HepG2 (cell line): ENCODE measurements around the gene SLU7. TPM values are rescaled to one million over a fixed set of nuclear protein-coding genes. Genes with fewer than 3 reads are reported as not detected.

ENCODE experiments used
- CBFB ChIP-seq: sonication (generic); formaldehyde crosslinking; IDR thresholded peaks from 2 replicates; pipeline ENCODE4 v1.4.0; 2020; ENCODE audit warnings: missing genetic modification reagents
- CREM ChIP-seq, 2 experiments: sonication (generic) in 1 of 2; formaldehyde crosslinking in 1 of 2; IDR thresholded peaks; 2 replicates each; pipeline versions ENCODE4 v1.4.0 to v1.6.1; 2016 to 2020; ENCODE audit warnings: antibody characterized with exemption in 1 of 2, mild to moderate bottlenecking in 1 of 2, missing genetic modification reagents in 1 of 2
- DR1 ChIP-seq: sonication (generic); formaldehyde crosslinking; IDR thresholded peaks from 2 replicates; pipeline ENCODE4 v1.8.0; 2021; ENCODE audit warnings: mild to moderate bottlenecking, missing genetic modification reagents, inconsistent platforms
- GATAD1 ChIP-seq: IDR thresholded peaks from 2 replicates; pipeline ENCODE4 v1.6.1; 2016; ENCODE audit warnings: missing genetic modification reagents, missing compliant biosample characterization
- KLF15 ChIP-seq: sonication (generic); formaldehyde crosslinking; IDR thresholded peaks from 2 replicates; pipeline ENCODE4 v1.8.1; 2023; ENCODE audit warnings: borderline replicate concordance, mild to moderate bottlenecking, inconsistent platforms, missing genetic modification reagents, mixed read lengths
- POLR2AphosphoS5 ChIP-seq: IDR thresholded peaks from 2 replicates; pipeline ENCODE4 v1.6.1; 2012; ENCODE audit warnings: low read depth, low read length
- SMAD1 ChIP-seq: sonication (generic); formaldehyde crosslinking; IDR thresholded peaks from 2 replicates; pipeline ENCODE4 v1.4.0; 2020; ENCODE audit warnings: missing genetic modification reagents, low read depth, mild to moderate bottlenecking, borderline replicate concordance
- SNAI1 ChIP-seq: sonication (generic); formaldehyde crosslinking; IDR thresholded peaks from 2 replicates; pipeline ENCODE4 v1.5.0; 2020; ENCODE audit warnings: mild to moderate bottlenecking, missing genetic modification reagents, borderline replicate concordance
- SPEN ChIP-seq: sonication (generic); formaldehyde crosslinking; IDR thresholded peaks from 2 replicates; pipeline ENCODE4 v1.5.1; 2020; ENCODE audit warnings: low read depth, mild to moderate bottlenecking, missing genetic modification reagents
- TAF1 ChIP-seq: sonication (generic); formaldehyde crosslinking; IDR thresholded peaks from 2 replicates; pipeline ENCODE4 v1.4.0; 2020; ENCODE audit warnings: missing genetic modification reagents
- ZBTB42 ChIP-seq: sonication (generic); formaldehyde crosslinking; IDR thresholded peaks from 2 replicates; pipeline ENCODE4 v1.5.0; 2020; ENCODE audit warnings: mild to moderate bottlenecking, missing genetic modification reagents
- ZFY ChIP-seq: sonication (generic); formaldehyde crosslinking; IDR thresholded peaks from 2 replicates; pipeline ENCODE4 v1.4.0; 2020; ENCODE audit warnings: missing genetic modification reagents
- ZNF10 ChIP-seq: sonication (generic); formaldehyde crosslinking; IDR thresholded peaks from 2 replicates; pipeline ENCODE4 v1.4.0; 2020; ENCODE audit warnings: mild to moderate bottlenecking, low read depth, missing genetic modification reagents, borderline replicate concordance
- ZNF816 ChIP-seq: sonication (generic); formaldehyde crosslinking; IDR thresholded peaks from 2 replicates; pipeline ENCODE4 v1.8.0; 2022; ENCODE audit warnings: missing genetic modification reagents, mild to moderate bottlenecking, borderline replicate concordance
- ZNF883 ChIP-seq: sonication (generic); formaldehyde crosslinking; IDR thresholded peaks from 2 replicates; pipeline ENCODE4 v1.5.1; 2020; ENCODE audit warnings: mild to moderate bottlenecking, missing genetic modification reagents; ENCODE audit errors: not compliant biosample characterization
- polyA plus RNA-seq, 8 experiments: library from polyadenylated mRNA; depleted of rRNA in 3 of 8; stranded (reverse) in 7 of 8; unstranded in 1 of 8; fragments of >200 nt; fragmentation: Illumina TruSeq in 4 of 8; extraction: Trizol in 4 of 8; gene quantifications; 2 replicates each; pipeline versions ENCODE4 v1.2.1 to v1.2.3, GENCODE V29; 2011 to 2016; ENCODE audit warnings: low read depth in 4 of 8, missing spikeins in 1 of 8, mixed read lengths in 1 of 8; ENCODE audit not compliant: insufficient read depth in 1 of 8
- total RNA-seq, 5 experiments: library from RNA; depleted of rRNA; stranded (reverse); fragments of >200 nt; fragmentation: Illumina TruSeq; extraction: Trizol; gene quantifications; 2 replicates each; pipeline ENCODE4 v1.2.3, GENCODE V29; 2016; ENCODE audit warnings: low read depth in 1 of 5
- TF ChIP-seq, protein P1 (sequence below): sonication (generic); formaldehyde crosslinking; IDR thresholded peaks from 2 replicates; pipeline ENCODE4 v1.8.0; 2022; ENCODE audit warnings: mild to moderate bottlenecking, missing genetic modification reagents
- TF ChIP-seq, protein P2 (sequence below): sonication (generic); formaldehyde crosslinking; IDR thresholded peaks from 2 replicates; pipeline ENCODE4 v1.4.0; 2020; ENCODE audit warnings: missing genetic modification reagents

The SLU7 gene
- total and polyA plus RNA-seq, 2 of the 13 experiments (the other 11 are each of a cell fraction or from before 2014, with no cell fraction given) = 24.0 to 39.2 TPM

DNA sequence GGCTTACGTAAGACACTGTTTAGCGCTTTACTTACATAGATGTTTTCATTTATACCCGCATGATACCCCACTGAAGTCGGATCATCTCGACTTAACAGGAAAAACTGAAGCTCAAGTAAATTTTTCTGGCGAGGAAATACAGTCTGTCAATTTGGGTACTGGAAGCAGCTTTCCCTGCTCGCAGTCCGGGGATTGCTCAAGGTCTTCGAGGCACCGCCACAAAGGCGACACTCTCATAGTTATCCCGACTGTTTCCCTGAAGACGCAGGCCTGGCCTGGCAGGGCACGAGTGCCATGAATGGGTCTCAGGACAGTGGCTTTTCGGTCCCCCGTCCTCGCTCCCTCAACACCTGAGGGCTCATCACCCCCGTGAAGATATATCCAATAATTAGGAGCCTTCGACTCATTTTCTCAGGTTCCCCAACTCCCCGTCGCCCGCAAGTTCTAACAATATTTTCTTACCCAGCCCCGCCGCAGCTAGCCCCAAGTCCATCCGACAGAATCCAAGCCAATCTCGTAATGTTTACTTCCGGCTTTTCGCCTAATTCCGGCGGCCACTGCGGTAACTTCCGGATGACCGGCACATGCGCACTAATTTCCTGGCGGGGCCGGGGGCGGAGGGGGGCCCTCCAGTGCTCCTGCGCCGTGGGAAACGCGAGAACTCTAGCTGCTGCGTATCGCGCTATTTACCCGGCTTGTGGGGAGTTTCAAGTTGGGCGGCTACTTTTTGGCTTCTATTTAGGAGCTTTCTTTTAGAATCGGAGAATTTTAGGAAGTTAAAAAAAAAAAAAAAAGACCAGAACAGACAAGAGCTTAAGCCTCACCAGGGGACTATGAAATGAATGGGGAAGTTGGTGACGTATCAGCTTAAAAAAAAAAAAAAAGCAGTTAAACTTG is at the start of gene SLU7 (continued):
- TF ChIP-seq CREM (IDR thresholded peaks at IDR 0.05) (peak; percentile 65), CREM (CRISPR knock-in tag; IDR thresholded peaks at IDR 0.05) (no peak), KLF15 (CRISPR knock-in tag) (no peak), ZBTB42 (CRISPR knock-in tag) (no peak), TAF1 (CRISPR knock-in tag) (peak; percentile 75), ZNF816 (no peak), POLR2AphosphoS5 (peak; percentile 86), SNAI1 (no peak; the same call in 1 of the 2 replicates), ZNF883 (CRISPR knock-in tag) (peak; percentile 18), ZNF10 (no peak), DR1 (CRISPR knock-in tag) (peak; percentile 55; the same call in 1 of the 2 replicates), GATAD1 (peak; percentile 93), CBFB (no peak), ZFY (peak; percentile 83), SPEN (CRISPR knock-in tag) (peak; percentile 88), SMAD1 (CRISPR knock-in tag) (no peak)
- TF ChIP-seq, protein P1, sequence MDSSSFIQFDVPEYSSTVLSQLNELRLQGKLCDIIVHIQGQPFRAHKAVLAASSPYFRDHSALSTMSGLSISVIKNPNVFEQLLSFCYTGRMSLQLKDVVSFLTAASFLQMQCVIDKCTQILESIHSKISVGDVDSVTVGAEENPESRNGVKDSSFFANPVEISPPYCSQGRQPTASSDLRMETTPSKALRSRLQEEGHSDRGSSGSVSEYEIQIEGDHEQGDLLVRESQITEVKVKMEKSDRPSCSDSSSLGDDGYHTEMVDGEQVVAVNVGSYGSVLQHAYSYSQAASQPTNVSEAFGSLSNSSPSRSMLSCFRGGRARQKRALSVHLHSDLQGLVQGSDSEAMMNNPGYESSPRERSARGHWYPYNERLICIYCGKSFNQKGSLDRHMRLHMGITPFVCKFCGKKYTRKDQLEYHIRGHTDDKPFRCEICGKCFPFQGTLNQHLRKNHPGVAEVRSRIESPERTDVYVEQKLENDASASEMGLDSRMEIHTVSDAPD (CRISPR knock-in tag) = no peak
- TF ChIP-seq, protein P2, sequence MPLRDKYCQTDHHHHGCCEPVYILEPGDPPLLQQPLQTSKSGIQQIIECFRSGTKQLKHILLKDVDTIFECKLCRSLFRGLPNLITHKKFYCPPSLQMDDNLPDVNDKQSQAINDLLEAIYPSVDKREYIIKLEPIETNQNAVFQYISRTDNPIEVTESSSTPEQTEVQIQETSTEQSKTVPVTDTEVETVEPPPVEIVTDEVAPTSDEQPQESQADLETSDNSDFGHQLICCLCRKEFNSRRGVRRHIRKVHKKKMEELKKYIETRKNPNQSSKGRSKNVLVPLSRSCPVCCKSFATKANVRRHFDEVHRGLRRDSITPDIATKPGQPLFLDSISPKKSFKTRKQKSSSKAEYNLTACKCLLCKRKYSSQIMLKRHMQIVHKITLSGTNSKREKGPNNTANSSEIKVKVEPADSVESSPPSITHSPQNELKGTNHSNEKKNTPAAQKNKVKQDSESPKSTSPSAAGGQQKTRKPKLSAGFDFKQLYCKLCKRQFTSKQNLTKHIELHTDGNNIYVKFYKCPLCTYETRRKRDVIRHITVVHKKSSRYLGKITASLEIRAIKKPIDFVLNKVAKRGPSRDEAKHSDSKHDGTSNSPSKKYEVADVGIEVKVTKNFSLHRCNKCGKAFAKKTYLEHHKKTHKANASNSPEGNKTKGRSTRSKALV (CRISPR knock-in tag) = no peak
